GM19372 (cell line): Measurements from ENCODE around the gene MCM3AP.

Experiments
- ATAC-seq: cut with Tn5 transposase; IDR thresholded peaks from one replicate; pipeline ENCODE4 v1.9.1; 2021; ENCODE audit warnings: mild to moderate bottlenecking, low read depth, moderate library complexity; ENCODE audit not compliant: unreplicated experiment

The MCM3AP gene

GRCh38 chr21:46285206-46285661, at the start of gene MCM3AP:
TSS of gene MCM3AP (minus strand) at chr21:46285611. CDS start at chr21:46285286, 325 bp downstream.
- ATAC-seq: no peak

- ATAC-seq: no peak
Measured at GRCh38 chr21:46334351-46335140, 49.1 kb upstream of the MCM3AP start.

DNA sequence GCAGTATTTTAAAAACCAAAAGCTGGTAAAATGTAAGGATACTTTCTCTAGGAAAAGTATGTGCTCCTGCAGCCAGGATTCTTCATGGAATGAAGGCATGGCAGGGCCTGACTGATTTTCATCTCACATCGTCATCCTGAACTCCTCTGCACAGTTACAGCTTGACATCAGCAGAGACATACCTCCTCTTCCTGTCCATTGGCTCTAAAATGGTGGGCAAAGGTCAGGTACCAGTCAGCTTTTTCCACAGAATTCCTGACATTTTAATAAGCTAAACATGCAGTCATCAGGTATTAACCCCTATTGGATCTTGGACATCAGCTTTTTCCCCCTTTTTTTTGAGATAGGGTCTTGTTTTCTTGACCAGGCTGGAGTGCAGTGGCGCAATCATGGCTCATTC, 44.4 kb upstream of the MCM3AP start:
- ATAC-seq: no peak

- no peak for ATAC-seq
Measured at GRCh38 chr21:46328151-46328550, 42.7 kb upstream of the MCM3AP start.

GRCh38 chr21:46327711-46328110, 42.3 kb upstream of the MCM3AP start:
- ATAC-seq: no peak

GRCh38 chr21:46326110-46326703, 40.8 kb upstream of the MCM3AP start:
- ATAC-seq: no peak

- no peak for ATAC-seq
Measured at GRCh38 chr21:46325073-46325912, 39.9 kb upstream of the MCM3AP start.

- peak; percentile 50 for ATAC-seq
Measured at GRCh38 chr21:46324390-46325072, 39.1 kb upstream of the MCM3AP start.

DNA sequence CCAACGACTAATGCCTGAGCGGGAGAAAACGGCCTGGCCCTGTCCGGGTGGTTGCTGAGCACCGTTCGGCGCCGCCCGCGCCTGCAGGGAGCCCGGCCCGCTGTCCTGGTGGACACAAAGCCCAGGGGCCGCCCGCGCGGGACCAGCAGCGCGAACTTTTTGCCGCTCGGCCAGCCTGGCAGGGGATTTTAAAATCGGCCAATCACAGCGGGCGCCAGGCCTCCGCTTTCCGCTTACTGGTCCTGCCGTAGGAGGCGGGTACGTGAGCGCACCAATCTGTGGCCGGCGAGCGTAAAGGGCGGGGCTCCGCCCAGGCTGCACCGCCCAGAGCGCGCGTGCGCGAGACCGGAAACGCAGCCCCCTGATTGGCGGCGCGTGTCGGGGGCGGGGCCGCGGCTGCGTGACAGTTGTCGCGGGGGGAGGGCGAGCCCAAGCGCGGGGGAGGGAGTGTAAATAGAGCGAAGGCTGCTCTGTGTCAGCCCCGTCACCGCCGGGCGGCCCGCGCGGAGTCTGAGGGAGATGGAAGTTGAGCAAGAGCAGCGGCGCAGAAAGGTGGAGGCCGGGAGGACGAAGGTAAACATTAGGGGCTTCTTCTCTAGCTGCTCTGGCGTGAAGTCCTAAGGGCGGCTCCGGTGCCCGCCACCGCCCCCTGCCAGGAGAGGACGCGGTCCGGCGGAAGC, 38.4 kb upstream of the MCM3AP start, which contains the start of the genes C21orf58 and PCNT:
TSS of gene C21orf58 (minus strand) at position 161 of the 680 bp plus-strand sequence. CDS start 1,132 bp downstream, outside the sequence.
TSS of gene PCNT (plus strand) at position 447 of the 680 bp plus-strand sequence. CDS start at position 520, 73 bp downstream.
- peak; percentile 85 for ATAC-seq

GRCh38 chr21:46323227-46323709, 37.9 kb upstream of the MCM3AP start:
- ATAC-seq: peak; percentile 2

GRCh38 chr21:46322351-46323226, 37.2 kb upstream of the MCM3AP start:
- no peak for ATAC-seq

GRCh38 chr21:46320331-46320801, 35.0 kb upstream of the MCM3AP start:
- ATAC-seq: no peak

GRCh38 chr21:46319186-46319585, 33.8 kb upstream of the MCM3AP start:
- ATAC-seq: no peak

GRCh38 chr21:46318464-46318845, 33.0 kb upstream of the MCM3AP start:
- ATAC-seq: no peak

DNA sequence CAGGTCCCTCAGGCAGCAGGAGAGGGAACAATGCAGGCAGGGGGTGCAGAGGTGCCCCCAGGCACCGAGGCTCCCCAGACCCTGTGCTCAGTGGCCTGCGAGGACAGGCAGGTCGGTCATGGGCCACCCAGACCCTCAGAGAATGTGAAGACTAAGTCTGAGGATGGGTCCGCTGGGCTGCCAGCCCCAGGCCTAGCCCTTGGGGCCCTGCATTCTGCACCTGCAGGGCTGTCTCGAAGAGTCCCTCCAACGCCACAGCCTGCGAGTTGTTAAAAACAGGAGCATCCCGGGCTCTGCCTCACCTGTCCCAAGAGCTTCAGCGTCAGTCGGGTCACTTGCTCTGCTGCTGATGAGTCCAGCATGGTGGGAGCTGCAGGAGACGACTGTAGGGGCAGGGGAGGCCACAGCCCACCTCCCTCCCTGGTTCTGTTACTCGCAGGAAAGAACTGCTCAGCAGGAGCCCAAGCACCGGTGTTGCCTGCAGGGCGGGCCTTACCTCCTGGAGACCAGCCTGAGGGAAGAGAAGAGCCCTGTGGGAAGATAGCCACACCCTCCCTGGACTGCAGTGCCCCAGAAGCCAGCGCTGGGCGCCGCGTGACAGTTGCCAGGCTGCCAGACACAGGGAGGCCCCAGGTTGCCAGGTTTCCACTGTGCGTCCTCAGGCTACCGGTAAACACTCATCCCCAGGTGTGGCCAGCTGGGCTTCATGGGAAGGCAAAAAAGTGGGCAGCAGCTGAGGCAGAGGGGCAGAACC, 32.5 kb upstream of the MCM3AP start:
- no peak for ATAC-seq

GRCh38 chr21:46316708-46317324, 31.4 kb upstream of the MCM3AP start:
- ATAC-seq: no peak

- ATAC-seq: no peak
Measured at GRCh38 chr21:46314441-46315020, 29.1 kb upstream of the MCM3AP start.
